ENCODE measurements around the gene SF3A2.

SF3A2 gene

DNA sequence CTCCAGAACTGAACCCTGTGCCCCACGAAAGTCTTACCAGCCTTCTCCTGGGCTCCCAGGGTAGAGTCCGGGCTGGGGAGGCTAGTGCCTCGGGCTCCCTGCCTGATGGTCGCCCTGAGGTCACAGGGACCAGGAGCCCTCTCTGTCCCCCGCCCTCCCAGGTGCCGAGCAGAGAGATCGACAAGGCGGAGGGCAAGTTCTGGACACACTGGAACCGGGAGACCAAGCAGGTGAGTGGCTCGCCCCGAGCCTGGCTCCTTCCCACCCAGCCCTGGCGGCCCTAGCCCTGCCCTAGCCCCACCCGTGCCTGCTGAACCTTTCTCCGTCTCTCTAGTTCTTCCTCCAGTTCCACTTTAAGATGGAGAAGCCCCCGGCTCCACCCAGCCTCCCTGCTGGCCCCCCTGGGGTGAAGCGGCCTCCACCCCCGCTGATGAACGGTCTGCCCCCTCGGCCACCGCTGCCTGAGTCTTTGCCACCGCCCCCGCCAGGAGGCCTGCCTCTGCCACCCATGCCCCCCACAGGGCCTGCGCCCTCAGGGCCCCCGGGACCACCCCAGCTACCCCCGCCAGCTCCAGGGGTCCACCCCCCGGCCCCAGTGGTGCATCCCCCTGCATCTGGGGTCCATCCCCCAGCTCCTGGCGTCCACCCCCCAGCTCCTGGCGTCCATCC lies 10.9 kb downstream of the SF3A2 start:
- H3K9me3 ChIP-seq (ENCODE audit: control insufficient read depth in 1 of 2, low read length in 2 of 2): no peaks in the 10 kb centered on the region
- no peak overlapping the region for H3K4me3 ChIP-seq (ENCODE audit: low read depth in 1 of 2, low read length in 2 of 2)
- H3K27me3 ChIP-seq (ENCODE audit: control insufficient read depth in 1 of 2, insufficient read depth in 2 of 2, low read length in 2 of 2): peaks cover 31% of the 10 kb centered on the region in 2 donors
- no peak overlapping the region for H3K9ac ChIP-seq (ENCODE audit: low read depth in 1 of 2, low read length in 2 of 2)
- peaks cover 16 to 28% of the 10 kb centered on the region in 2 donors for H3K4me1 ChIP-seq (ENCODE audit: control insufficient read depth in 1 of 2, insufficient read depth in 2 of 2, low read length in 2 of 2)
- H3K36me3 ChIP-seq (ENCODE audit: control insufficient read depth in 1 of 2, insufficient read depth in 2 of 2, low read length in 2 of 2): peaks cover 29 to 44% of the 10 kb centered on the region in 2 donors
- H3K27ac ChIP-seq (ENCODE audit: low read depth, low read length): no peak overlapping the region

DNA sequence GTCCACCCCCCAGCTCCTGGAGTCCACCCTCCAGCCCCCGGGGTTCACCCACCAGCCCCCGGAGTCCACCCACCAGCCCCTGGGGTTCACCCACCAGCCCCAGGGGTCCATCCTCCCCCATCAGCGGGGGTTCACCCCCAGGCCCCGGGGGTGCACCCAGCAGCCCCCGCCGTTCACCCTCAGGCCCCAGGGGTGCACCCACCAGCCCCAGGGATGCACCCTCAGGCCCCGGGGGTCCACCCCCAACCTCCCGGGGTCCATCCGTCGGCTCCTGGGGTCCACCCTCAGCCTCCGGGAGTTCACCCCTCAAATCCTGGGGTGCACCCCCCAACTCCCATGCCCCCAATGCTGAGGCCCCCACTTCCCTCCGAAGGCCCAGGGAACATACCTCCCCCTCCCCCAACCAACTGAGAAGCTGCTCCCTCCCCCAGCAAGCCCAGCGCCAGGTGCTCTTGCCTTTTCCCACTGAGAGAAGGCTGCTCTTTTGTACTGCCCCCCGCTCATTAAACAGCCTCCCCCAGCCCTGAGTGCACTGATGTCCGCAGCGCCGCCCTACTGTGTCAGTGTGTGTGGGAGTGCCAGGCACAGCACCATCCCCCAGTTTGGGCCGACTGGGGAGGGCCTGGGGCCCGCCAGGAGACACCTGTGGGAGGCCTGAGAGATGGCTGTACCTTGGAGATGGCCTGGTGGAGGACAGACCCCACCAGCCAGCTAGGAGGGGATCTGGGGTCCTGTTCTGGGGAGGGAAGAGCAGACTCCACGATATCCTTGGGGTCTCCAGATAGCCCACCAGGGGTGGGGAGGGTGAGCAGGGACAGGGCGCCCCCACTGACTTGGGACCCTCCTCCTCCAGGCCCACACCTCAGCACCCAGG lies 11.7 kb downstream of the SF3A2 start:
- H3K9ac ChIP-seq (ENCODE audit: low read depth in 1 of 2, low read length in 2 of 2): no peak overlapping the region
- peaks cover 39% of the 10 kb centered on the region in 2 donors for H3K27me3 ChIP-seq (ENCODE audit: control insufficient read depth in 1 of 2, insufficient read depth in 2 of 2, low read length in 2 of 2)
- peaks cover 29 to 42% of the 10 kb centered on the region in 2 donors for H3K36me3 ChIP-seq (ENCODE audit: control insufficient read depth in 1 of 2, insufficient read depth in 2 of 2, low read length in 2 of 2)
- H3K4me1 ChIP-seq (ENCODE audit: control insufficient read depth in 1 of 2, insufficient read depth in 2 of 2, low read length in 2 of 2): peaks cover 12 to 28% of the 10 kb centered on the region in 2 donors
- H3K9me3 ChIP-seq (ENCODE audit: control insufficient read depth in 1 of 2, low read length in 2 of 2): no peaks in the 10 kb centered on the region
- no peak overlapping the region for H3K27ac ChIP-seq (ENCODE audit: low read depth, low read length)
- H3K4me3 ChIP-seq (ENCODE audit: low read depth in 1 of 2, low read length in 2 of 2): no peak overlapping the region

DNA sequence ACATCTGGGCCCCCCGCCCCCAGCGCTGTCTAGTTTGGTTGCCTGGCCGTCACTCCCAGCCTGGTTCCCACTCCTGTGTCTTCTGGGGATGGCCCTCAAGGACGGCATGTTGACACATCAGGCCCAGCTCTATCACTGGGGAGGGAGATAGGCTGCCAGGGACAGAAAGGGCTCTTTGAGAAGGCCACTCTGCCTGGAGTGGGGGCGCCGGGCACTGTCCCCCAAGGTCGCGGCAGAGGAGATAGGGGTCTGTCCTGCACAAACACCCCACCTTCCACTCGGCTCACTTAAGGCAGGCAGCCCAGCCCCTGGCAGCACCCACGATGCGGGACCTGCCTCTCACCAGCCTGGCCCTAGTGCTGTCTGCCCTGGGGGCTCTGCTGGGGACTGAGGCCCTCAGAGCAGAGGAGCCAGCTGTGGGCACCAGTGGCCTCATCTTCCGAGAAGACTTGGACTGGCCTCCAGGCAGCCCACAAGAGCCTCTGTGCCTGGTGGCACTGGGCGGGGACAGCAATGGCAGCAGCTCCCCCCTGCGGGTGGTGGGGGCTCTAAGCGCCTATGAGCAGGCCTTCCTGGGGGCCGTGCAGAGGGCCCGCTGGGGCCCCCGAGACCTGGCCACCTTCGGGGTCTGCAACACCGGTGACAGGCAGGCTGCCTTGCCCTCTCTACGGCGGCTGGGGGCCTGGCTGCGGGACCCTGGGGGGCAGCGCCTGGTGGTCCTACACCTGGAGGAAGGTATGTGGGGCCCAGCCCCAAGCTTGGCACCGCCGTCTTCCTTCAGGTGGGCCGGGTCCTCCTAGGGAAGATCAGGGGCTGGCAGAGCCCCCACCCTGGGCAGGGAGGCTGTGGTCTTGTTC lies 12.6 kb downstream of the SF3A2 start, which contains the start of gene AMH:
Gene AMH (plus strand): TSS at position 314 of the 857 bp plus-strand sequence. CDS start 10 bp downstream, at position 324.
- peaks cover 5 to 20% of the 10 kb centered on the region in 2 donors for H3K4me1 ChIP-seq (ENCODE audit: control insufficient read depth in 1 of 2, insufficient read depth in 2 of 2, low read length in 2 of 2)
- no peak within 1 kb of the TSS for H3K9ac ChIP-seq (ENCODE audit: low read depth in 1 of 2, low read length in 2 of 2)

GRCh38 chr19:2249880-2250765 lies 13.5 kb downstream of the SF3A2 start:
- Histone ChIP-seq H3K4me1 (ENCODE audit: control insufficient read depth in 1 of 2, insufficient read depth in 2 of 2, low read length in 2 of 2) (peaks cover 5 to 19% of the 10 kb centered on the region in 2 donors), H3K27ac (ENCODE audit: low read depth, low read length) (no peak overlapping the region), H3K36me3 (ENCODE audit: control insufficient read depth in 1 of 2, insufficient read depth in 2 of 2, low read length in 2 of 2) (peaks cover 20 to 24% of the 10 kb centered on the region in 2 donors), H3K9me3 (ENCODE audit: control insufficient read depth in 1 of 2, low read length in 2 of 2) (no peaks in the 10 kb centered on the region), H3K9ac (ENCODE audit: low read depth in 1 of 2, low read length in 2 of 2) (no peak overlapping the region), H3K4me3 (ENCODE audit: low read depth in 1 of 2, low read length in 2 of 2) (no peak overlapping the region), H3K27me3 (ENCODE audit: control insufficient read depth in 1 of 2, insufficient read depth in 2 of 2, low read length in 2 of 2) (peaks cover 49% of the 10 kb centered on the region in 2 donors)

More for the DNA sequence above, 12.6 kb downstream of the SF3A2 start, which contains the start of gene AMH:
- peaks cover 21 to 33% of the 10 kb centered on the region in 2 donors for H3K36me3 ChIP-seq (ENCODE audit: control insufficient read depth in 1 of 2, insufficient read depth in 2 of 2, low read length in 2 of 2)
- H3K9me3 ChIP-seq (ENCODE audit: control insufficient read depth in 1 of 2, low read length in 2 of 2): no peaks in the 10 kb centered on the region
- no peak within 1 kb of the TSS for H3K4me3 ChIP-seq (ENCODE audit: low read depth in 1 of 2, low read length in 2 of 2)
- H3K27ac ChIP-seq (ENCODE audit: low read depth, low read length): no peak within 1 kb of the TSS
- H3K27me3 ChIP-seq (ENCODE audit: control insufficient read depth in 1 of 2, insufficient read depth in 2 of 2, low read length in 2 of 2): peaks cover 48% of the 10 kb centered on the region in 2 donors

DNA sequence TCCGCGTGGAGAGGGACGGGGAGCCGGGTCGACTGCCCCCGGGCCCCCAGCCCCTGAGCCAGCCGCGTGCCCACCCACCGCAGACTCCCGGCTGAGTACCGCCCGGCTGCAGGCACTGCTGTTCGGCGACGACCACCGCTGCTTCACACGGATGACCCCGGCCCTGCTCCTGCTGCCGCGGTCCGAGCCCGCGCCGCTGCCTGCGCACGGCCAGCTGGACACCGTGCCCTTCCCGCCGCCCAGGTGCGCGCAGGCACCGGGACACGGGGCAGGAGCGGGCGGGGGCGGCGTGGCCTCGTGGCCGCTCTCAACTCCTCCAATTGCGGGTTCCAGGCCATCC lies 14.1 kb downstream of the SF3A2 start:
- peaks cover 15 to 18% of the 10 kb centered on the region in 2 donors for H3K36me3 ChIP-seq (ENCODE audit: control insufficient read depth in 1 of 2, insufficient read depth in 2 of 2, low read length in 2 of 2)
- H3K4me1 ChIP-seq (ENCODE audit: control insufficient read depth in 1 of 2, insufficient read depth in 2 of 2, low read length in 2 of 2): peaks cover 5 to 19% of the 10 kb centered on the region in 2 donors
- H3K9me3 ChIP-seq (ENCODE audit: control insufficient read depth in 1 of 2, low read length in 2 of 2): no peaks in the 10 kb centered on the region

GRCh38 chr19:2251106-2252054 lies 14.8 kb downstream of the SF3A2 start:
- Histone ChIP-seq H3K27me3 (ENCODE audit: control insufficient read depth in 1 of 2, insufficient read depth in 2 of 2, low read length in 2 of 2) (peaks cover 49% of the 10 kb centered on the region in 2 donors), H3K4me1 (ENCODE audit: control insufficient read depth in 1 of 2, insufficient read depth in 2 of 2, low read length in 2 of 2) (peaks cover 5 to 23% of the 10 kb centered on the region in 2 donors), H3K4me3 (ENCODE audit: low read depth in 1 of 2, low read length in 2 of 2) (peak overlapping the region in 1 of 2 donors; percentile 10)

More for the DNA sequence above, 14.1 kb downstream of the SF3A2 start:
- peaks cover 49% of the 10 kb centered on the region in 2 donors for H3K27me3 ChIP-seq (ENCODE audit: control insufficient read depth in 1 of 2, insufficient read depth in 2 of 2, low read length in 2 of 2)
- no peak overlapping the region for H3K27ac ChIP-seq (ENCODE audit: low read depth, low read length)
- H3K9ac ChIP-seq (ENCODE audit: low read depth in 1 of 2, low read length in 2 of 2): no peak overlapping the region
- no peak overlapping the region for H3K4me3 ChIP-seq (ENCODE audit: low read depth in 1 of 2, low read length in 2 of 2)

GRCh38 chr19:2252055-2252796 lies 15.6 kb downstream of the SF3A2 start:
- peak overlapping the region in 1 of 2 donors; percentile 10 for H3K4me3 ChIP-seq (ENCODE audit: low read depth in 1 of 2, low read length in 2 of 2)
- H3K4me1 ChIP-seq (ENCODE audit: control insufficient read depth in 1 of 2, insufficient read depth in 2 of 2, low read length in 2 of 2): peaks cover 5 to 23% of the 10 kb centered on the region in 2 donors
- no peaks in the 10 kb centered on the region for H3K9me3 ChIP-seq (ENCODE audit: control insufficient read depth in 1 of 2, low read length in 2 of 2)
- peaks cover 49% of the 10 kb centered on the region in 2 donors for H3K27me3 ChIP-seq (ENCODE audit: control insufficient read depth in 1 of 2, insufficient read depth in 2 of 2, low read length in 2 of 2)
- H3K9ac ChIP-seq (ENCODE audit: low read depth in 1 of 2, low read length in 2 of 2): no peak overlapping the region
- H3K27ac ChIP-seq (ENCODE audit: low read depth, low read length): no peak overlapping the region
- H3K36me3 ChIP-seq (ENCODE audit: control insufficient read depth in 1 of 2, insufficient read depth in 2 of 2, low read length in 2 of 2): peaks cover 3 to 4% of the 10 kb centered on the region in 2 donors

More at GRCh38 chr19:2251106-2252054, 14.8 kb downstream of the SF3A2 start:
- H3K27ac ChIP-seq (ENCODE audit: low read depth, low read length): no peak overlapping the region
- no peaks in the 10 kb centered on the region for H3K9me3 ChIP-seq (ENCODE audit: control insufficient read depth in 1 of 2, low read length in 2 of 2)
- no peak overlapping the region for H3K9ac ChIP-seq (ENCODE audit: low read depth in 1 of 2, low read length in 2 of 2)
- peaks cover 8 to 12% of the 10 kb centered on the region in 2 donors for H3K36me3 ChIP-seq (ENCODE audit: control insufficient read depth in 1 of 2, insufficient read depth in 2 of 2, low read length in 2 of 2)

- H3K4me3 ChIP-seq (ENCODE audit: low read depth in 1 of 2, low read length in 2 of 2): peak overlapping the region; percentile 15 to 43
Observed at GRCh38 chr19:2252797-2253105, 16.1 kb downstream of the SF3A2 start.

More at GRCh38 chr19:2252797-2253105, 16.1 kb downstream of the SF3A2 start:
- H3K36me3 ChIP-seq (ENCODE audit: control insufficient read depth in 1 of 2, insufficient read depth in 2 of 2, low read length in 2 of 2): no peaks in the 10 kb centered on the region
- H3K27ac ChIP-seq (ENCODE audit: low read depth, low read length): no peak overlapping the region
- no peak overlapping the region for H3K9ac ChIP-seq (ENCODE audit: low read depth in 1 of 2, low read length in 2 of 2)
- H3K4me1 ChIP-seq (ENCODE audit: control insufficient read depth in 1 of 2, insufficient read depth in 2 of 2, low read length in 2 of 2): peaks cover 5 to 23% of the 10 kb centered on the region in 2 donors
- peaks cover 49% of the 10 kb centered on the region in 2 donors for H3K27me3 ChIP-seq (ENCODE audit: control insufficient read depth in 1 of 2, insufficient read depth in 2 of 2, low read length in 2 of 2)
- no peaks in the 10 kb centered on the region for H3K9me3 ChIP-seq (ENCODE audit: control insufficient read depth in 1 of 2, low read length in 2 of 2)
